GM21723 (cell line): ENCODE data around the gene SLIT1.

Source experiments
- ATAC-seq: cut with Tn5 transposase; IDR thresholded peaks from one replicate; pipeline ENCODE4 v1.9.1; 2021; ENCODE audit warnings: mild to moderate bottlenecking, moderate library complexity; ENCODE audit not compliant: unreplicated experiment

The SLIT1 gene

GRCh38 chr10:97066877-97067555 lies 118.7 kb downstream of the SLIT1 start:
- no peak for ATAC-seq

- ATAC-seq = no peak
These were observed 119.8 kb downstream of the SLIT1 start for GRCh38 chr10:97065686-97066660.

DNA sequence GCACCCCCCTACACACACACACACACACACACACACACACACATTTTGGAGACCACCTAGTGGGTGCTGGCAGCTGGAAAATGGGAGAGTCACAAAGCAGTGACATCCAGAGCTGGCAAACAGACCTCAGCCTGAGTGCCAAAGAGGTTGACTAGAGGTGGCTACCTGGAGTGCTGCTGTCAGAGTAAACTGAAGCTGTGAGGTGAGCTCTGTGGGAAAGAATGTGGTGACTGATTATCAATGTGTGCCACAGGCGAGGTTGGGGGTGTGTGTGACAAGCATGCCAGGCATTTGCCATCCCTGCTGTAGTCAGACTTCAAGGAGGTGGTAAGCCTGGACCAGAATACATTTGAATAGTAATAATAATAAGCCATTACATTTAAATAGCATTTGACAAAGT lies 120.6 kb downstream of the SLIT1 start:
- ATAC-seq = no peak

DNA sequence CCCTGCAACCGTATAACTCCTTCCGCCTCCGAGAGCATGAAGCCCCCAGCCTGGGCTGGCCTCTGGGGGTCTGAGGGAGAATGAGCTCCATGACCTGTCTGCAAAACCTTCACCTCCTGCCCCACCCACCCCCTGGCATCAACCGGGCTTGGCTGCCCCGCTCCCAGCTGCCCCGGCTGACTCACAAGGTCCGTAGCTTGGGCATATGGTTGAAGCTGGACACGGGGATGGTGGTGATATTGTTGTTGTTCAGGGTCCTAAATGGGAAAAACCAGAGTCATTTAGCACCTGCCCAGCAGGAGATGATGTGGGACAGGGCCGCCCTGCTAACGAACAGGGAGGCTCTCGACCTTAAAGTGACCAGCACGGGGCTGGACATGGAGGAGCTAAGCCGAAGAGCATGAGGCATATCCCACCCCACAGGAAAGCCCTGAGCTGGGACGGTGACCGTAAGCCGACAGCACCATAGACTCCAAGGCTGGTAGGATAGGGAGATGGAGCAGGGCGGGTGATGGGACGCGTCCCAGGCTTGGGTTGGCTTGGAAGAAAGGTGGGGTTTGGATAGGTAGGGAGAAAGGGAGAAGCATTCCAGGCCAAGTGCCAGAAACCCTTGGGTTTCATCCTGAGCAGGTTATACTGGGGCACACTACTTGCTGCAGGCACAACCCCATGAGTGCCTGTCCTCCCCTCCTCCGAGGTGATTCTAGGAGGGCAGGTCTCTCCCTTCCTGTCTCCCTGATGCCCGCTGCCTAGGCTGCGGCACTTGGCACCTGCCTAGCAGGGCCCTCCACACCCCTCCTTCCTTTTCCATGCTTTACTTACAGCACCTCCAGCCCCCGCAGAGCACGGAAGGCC lies 121.5 kb downstream of the SLIT1 start:
- no peak for ATAC-seq

- no peak for ATAC-seq
These were observed 122.3 kb downstream of the SLIT1 start for GRCh38 chr10:97063271-97063982.

- no peak for ATAC-seq
These were observed 123.3 kb downstream of the SLIT1 start for GRCh38 chr10:97062456-97062855.

DNA sequence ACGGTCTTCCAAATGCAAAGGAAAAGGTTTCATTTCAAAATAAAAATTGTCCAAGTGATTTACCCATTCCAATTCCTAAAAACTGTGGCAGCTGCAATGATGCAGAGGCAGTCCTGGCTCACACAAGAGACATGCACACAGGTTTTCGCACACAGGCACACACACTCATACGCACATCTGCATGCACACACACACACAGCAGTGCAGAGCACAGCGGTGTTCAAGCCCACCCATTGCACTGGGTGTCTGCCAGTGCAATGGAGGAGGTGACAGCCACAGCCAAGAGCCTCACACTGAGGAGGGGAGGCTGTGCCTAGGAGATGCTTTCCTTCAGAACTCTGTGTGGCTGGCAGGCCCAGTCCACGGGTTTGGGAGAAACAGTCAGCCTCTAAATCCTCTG lies 123.7 kb downstream of the SLIT1 start:
- ATAC-seq = no peak

DNA sequence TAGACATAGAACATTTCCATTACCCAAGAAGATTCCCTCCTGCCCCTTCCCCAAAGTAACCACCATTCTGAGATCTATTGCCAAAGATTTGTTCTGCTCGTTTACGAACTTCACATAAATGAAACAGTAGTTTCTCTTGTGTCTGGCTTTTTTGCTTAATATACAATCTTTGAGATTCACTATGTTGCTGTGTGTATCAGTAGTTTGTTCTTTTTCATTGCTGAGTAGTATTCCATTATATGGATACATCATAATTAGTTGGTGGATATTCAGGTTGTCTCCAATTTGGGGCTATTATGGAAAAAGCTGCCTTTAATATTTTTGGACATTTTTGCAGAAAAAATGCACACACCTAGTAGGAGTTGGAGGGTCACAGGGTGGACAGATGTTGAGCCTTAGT lies 124.3 kb downstream of the SLIT1 start:
- no peak for ATAC-seq

DNA sequence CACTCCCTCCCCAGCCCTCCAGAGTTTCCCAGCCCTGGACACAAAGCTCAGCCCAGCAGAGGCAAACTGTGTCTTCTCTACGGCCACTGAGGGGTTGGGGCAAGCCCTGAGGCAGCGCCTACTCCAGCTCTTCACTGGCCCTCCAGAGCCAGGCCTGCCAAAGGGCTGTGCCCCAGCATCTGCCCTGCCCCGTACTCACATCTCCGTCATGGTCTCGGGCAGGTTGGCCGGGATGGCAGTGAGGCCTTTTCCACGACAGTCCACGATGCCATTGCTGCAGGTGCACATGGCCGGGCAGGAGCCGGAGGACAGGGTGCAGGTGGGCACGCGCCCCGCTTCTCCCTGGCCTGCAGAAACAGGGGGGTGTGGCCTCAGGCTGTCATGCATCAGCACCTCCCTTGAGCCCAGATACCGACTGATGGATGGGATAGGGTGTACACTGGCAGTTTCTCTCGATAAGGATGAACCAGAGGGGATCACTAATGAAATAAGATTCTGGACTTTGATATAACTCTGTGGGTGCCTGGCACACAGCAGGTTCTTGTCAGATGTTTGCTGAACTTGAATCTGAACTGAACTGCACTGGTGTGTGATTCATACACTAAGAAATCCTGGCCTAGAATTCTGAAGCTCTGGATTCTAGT lies 125.2 kb downstream of the SLIT1 start:
- no peak for ATAC-seq

DNA sequence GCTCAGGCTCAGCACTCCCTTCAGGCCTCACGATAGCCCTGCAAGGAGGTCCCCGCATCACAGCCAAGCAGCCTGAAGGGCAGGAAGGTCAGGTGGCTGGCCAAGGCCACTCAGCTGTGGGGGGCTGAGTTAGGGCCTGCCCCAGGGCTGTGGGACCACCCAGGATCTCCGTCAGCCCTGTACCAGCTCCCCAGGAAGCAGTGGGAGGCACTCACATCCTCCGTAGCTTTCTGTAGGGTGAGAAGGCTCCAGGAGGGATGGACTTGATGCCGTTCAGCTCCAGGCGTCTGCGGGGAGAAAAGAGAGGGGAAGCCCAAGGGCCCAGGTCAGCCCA lies 125.9 kb downstream of the SLIT1 start:
- ATAC-seq = no peak

DNA sequence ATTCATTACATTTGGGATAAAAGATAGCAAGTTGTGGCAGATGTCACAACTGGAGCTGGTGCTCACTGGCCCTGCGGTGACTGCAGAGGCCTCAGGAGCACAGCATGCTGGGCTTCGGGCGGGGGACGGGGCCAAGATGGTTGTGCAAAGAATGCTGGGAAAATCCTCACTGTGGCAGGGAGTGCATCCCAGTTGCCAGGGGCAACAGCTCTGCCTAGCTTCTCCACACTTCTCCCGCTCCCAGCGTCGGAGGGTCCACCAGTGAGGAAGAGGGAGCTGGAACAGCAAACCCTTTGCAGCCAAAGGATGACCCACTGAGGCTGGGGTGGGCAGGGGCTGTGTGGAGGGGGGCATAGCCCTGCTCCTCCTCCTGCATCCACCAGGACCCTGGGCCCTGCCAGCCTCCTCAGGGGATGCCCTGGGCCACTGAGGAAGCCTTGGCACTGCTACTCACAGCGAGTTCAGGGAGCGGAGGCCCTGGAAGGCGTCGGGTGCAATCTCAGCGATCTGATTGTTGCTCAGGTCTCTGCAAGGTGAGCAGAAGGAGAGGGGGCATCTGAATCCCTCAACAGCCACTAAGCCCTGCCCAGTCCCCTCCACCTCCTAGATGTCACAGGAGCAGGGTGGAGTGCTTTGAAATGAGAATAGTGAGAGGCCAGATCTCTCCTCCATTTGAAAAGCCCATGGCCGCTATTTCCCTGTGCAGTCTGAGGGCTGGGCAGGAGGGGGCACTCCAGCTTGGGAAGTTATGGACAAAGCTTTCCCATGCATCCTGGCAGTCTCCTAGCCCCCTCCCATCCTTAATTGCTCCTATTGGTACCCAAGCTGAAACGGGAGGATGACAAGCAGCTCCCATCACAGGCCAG lies 126.5 kb downstream of the SLIT1 start:
- ATAC-seq = no peak

DNA sequence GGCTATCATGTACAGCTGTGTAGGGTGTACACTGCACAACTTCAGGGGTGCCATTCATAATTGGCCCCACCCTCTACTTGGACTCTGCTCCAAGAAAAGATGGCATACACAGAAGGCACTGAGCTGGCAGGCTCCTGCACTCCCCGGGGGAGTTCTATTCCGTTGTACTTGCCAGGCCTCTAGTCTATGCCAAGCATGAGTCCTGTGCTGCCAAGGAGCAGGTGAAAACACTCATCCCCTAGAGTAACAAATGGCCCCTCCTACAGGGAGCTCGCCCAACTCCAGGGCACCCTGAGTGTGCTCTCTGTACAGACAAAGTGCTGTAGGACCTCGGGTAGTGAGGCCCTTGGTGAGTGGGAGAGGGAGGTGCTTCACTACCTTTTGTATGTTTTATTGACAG lies 127.2 kb downstream of the SLIT1 start:
- ATAC-seq = no peak

- no peak for ATAC-seq
These were observed 128.1 kb downstream of the SLIT1 start for GRCh38 chr10:97057491-97058235.

GRCh38 chr10:97056003-97056630 lies 129.6 kb downstream of the SLIT1 start:
- ATAC-seq = no peak

DNA sequence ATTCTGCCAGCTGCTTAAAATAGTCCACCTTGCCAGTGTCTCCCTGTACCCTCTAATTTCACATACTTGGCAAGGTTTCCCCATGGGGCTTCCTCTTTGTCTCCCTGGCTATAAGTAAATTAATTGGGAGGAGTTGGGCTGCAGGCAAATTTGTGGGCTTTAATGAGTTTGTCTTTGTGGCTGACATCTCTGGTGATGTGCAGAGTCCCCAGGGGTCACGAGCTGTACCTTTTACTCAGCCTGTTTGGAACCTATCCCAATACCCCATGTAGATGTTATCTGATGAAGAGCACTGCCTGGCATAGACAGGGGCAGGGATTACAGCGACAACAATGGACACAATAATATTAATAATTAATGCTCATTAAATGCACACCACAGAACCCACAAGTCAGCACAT lies 132.5 kb downstream of the SLIT1 start:
- no peak for ATAC-seq

DNA sequence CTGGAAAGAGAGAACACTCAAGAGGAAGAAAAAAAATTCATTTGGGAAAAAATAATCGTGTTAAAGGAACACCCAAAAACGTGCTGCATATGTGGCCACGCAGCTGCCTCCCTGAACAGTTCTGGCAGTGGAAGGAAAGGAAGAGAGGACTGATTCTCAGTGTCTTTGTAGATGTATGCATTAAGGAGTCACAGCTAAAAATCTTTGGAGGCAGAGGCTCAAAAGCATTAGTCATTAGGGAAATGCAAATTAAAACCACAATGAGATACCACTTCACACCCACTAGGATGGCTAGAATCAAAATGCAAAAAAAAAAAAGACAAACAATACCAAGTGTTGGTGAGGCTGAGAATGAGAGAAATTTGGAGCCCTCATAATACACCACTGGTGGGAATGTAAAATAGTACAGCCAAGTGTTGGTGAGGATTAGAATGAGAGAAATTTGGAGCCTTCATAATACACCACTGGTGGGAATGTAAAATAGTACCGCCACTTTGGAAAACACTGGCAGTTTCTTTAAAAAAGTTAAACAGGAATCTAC lies 134.7 kb downstream of the SLIT1 start:
- no peak for ATAC-seq

GRCh38 chr10:97050205-97050745 lies 135.5 kb downstream of the SLIT1 start:
- no peak for ATAC-seq

- ATAC-seq = no peak
These were observed 136.1 kb downstream of the SLIT1 start for GRCh38 chr10:97049670-97050069.
